Measurements from ENCODE around the gene SEL1L2.

DNA sequence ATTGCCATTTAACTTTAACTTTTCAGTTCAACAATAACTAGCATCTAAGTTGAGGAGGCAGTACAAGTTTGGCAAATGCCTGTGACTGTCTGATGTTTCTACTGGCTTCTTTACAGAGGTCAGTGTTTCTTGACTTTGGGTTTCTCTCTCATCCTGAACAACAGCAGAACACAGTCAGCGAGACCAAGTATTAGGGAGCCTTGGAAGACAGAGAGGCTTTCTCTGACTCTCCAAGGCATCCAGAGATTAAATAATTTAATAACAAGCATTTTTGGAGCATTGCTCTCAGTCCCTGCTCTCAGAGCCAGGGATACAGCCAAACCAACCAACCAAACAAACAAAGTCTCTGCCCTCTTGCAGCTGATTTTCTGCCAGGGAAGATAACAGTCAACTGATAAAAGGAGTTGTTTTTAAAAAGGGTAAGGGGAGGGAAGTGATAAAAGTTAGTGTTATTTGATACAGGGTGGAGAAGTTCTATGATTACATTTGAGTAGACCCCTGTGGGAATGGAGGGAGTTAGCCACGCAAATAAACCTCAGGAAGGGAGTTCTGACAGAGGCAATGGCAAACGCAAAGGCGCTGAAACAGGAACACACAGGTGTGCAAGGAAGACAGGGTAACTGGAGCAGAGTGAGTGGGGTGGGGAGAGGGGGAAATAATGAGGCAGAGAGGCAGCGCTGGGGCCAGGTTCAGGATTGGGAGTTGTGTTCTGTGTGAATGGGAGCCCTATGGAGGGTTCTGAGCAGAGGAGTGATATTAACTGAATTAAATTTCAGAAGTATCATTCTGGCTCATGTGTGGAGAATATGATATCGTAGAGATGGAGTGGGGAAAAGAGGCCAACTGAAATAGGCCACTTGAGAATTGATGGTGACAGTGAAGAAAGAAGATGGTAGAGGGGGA lies 55.2 kb downstream of the SEL1L2 start:
- no peak for TF ChIP-seq CTCF (IDR thresholded peaks at IDR 0.05)
- no peak for TF ChIP-seq POLR2A (IDR thresholded peaks at IDR 0.05)

Data from ovary (tissue), 3 donors.